Measurements from ENCODE around the gene ZNF710.
"Not testable (repeated sequence)": the region's sequence is repeated elsewhere in the genome, so short reads cannot be mapped to it uniquely, and the experiment has no call there.

The ZNF710 gene, protein sequence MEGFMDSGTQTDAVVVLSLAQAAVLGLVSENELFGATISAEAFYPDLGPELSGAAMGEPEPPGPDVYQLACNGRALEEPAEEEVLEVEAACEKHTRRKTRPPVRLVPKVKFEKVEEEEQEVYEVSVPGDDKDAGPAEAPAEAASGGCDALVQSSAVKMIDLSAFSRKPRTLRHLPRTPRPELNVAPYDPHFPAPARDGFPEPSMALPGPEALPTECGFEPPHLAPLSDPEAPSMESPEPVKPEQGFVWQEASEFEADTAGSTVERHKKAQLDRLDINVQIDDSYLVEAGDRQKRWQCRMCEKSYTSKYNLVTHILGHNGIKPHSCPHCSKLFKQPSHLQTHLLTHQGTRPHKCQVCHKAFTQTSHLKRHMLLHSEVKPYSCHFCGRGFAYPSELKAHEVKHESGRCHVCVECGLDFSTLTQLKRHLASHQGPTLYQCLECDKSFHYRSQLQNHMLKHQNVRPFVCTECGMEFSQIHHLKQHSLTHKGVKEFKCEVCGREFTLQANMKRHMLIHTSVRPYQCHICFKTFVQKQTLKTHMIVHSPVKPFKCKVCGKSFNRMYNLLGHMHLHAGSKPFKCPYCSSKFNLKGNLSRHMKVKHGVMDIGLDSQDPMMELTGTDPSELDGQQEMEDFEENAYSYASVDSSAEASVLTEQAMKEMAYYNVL

DNA sequence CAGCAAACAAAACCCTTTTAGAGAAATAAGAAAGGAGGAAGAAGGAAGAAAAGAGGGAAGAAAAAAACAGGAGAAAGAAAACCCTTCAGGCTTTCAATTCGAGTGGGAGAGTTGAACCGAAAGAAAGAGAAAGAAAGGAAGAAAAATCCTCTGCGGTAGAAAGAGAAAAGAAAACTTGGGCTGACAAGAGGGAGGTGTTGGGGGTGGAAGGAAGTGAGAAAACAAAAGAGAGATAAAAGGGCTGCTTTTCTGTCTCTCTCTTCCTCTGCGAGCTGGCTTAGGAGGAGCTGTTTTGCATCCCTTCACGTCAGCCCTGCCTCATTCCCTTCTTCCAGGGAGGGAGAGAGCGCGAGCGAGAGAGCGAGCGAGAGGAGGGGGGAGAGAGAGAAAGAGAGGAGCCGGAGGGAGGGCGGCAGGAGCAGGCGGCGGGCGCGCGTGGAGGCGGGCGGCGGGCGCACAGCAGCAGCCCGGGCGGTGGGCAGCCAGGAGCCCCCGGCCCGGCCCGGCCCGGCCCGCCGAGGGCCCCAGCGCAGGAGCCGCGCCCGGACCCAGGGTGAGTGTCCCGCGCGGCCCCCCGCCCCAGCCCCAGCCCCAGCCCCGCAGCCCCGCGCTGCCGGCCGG is at the start of gene ZNF710:
TSS of gene ZNF710 (plus strand) at position 263 of the 621 bp plus-strand sequence. CDS start 65,814 bp downstream, outside the sequence.
- DNase-seq = no peak

- no peak for DNase-seq
Observed at GRCh38 chr15:89954541-89954940, 46.6 kb upstream of the ZNF710 start.

DNA sequence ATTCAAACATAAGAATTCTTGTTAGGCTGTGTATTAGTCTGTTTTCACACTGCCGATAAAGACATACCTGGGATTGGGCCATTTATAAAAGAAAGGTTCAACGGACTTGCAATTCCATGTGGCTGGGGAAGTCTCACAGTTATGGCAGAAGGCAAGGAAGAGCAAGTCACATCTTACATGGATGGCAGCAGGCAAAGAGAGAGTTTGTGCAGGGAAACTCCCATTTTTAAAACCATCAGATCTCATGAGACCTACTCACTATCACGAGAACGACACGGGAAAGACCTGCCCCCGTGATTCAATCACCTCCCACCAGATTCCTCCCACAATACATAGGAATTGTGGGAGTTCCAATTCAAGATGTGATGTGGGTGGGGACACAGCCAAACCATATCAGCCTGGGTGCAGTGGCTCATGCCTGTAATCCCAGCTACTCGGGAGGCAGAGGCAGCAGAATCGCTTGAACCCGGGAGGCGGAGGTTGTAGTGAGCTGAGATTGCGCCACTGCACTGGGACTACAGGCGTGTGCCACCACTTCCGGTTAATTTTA is 45.6 kb upstream of the ZNF710 start:
- not testable (repeated sequence) for DNase-seq

DNA sequence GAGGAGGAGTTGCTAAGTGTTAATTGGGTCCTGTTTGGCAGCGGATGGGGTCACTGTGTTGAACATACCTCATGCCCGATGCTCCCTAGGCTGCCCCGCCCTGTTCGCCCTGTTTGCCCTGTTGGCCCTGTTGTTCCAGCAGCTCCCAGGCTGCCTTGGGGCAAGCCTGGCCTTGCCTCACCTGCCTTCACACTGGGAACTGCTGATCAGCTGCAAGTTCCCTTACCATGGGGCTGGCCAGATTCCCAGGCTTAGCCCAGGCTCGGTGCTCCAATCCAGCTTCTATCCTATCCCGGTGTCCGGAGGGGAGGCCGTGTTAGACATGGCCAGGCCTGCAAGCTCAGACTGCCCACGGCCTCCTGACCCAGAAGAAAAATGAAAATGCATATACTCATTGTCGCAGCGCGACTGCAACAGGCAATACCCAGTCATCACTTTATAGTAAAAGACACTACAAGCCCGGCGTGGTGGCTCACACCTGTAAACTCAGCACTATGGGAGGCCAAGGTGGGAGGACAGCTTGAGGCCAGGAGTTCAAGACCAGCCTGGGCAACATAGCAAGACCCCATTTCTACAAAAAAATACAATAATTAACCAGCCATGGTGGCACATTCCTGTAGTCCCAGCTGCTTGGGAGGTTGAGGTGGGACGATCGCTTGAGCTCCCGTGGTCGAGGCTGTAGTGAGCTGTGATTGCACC is 42.9 kb upstream of the ZNF710 start:
- no peak for DNase-seq

GRCh38 chr15:89963301-89964231 is 37.6 kb upstream of the ZNF710 start:
- peak; percentile 87 for DNase-seq

DNA sequence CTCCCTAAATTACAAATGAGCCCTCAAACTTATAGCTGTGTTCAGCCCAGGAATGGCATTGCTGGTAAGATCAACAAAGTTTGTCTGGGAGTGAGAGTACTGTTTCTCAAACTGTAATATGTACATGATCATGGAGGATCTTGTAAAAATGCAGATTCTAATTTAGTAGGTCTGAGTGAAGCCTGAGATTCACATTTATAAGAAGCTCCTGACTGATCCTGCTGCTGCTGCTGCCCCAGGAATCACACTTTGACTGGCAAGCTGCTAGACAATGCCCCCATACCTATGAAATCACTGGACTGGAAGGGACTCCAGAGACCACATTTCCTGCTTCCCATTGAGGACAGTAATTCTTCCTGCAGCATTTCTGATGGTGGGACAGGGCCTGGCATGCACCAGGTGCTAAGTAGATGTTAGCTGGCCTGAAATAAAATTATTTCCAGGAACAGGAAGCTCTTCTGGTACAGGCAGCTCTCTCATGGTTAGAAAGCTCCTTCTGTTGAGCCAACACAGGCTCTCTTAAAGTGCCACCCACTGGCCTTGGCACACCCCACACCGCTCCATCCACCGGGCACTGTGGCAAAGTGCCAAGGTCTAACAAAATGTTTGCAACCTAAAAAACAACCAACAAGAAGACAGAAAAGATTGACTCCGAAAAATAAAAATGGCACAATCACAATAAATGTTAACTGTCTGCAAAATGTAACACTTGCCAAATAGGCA is 36.7 kb upstream of the ZNF710 start:
- DNase-seq = peak; percentile 56

GRCh38 chr15:89967881-89968280 is 33.2 kb upstream of the ZNF710 start:
- no peak for DNase-seq

DNA sequence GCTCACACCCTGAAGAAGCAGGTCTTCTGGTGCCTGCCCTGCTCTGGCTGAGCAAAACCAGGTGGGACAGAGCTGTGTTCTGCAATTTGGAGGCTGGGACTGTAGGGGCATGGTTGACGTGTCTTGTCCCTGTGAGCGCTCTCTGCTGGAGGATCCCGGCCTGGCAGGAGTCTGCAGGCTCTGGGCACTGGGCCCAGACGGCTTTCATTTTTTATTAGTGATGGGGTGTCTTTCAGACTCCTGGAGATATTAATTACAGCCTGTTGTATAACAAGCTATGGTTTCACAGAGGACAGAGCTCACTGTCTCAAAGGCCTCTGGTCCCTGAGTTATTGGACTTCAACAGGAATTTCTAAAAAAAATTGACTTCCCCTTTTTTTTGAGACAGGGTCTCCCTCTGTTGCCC is 29.5 kb upstream of the ZNF710 start:
- DNase-seq = no peak

GRCh38 chr15:89972085-89972484 is 29.0 kb upstream of the ZNF710 start:
- DNase-seq = peak; percentile 72

DNA sequence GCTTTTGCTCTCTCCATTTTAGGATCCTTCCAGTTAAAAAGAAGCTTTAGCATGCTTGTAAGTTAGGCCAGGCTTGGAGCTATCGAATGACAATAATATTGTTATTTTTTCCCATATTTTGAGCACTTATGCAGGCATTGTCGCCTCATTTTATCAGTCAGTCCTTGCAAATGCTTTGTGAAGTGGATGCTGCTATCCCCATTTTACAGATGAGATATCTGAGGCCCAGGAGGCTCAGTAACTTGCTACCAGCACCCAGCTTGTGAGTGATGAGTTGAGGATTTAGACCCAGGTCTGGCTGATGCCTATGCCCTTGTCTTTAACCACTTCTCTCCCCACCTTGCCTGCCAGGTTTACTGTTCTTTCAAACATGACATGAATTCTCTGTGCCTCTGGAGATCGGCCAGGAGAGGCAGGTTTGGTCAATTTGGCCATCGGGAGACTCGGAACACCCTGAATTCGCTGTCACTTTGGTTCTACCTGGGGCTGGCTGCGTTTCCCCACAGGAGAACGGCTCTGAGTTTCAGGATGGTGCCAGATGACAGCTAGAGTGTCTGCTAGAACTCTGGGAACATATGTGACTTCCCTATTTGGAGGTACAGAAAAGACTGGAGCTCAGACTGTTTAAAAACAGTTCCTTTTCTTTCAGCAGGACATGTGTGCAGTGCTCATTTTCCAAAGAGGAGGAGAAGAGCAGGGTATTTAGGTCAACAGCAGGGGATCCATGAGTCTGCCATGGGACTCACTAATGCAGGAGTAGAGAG is 25.5 kb upstream of the ZNF710 start:
- no peak for DNase-seq

GRCh38 chr15:89976246-89976600 is 24.9 kb upstream of the ZNF710 start:
- no peak for DNase-seq

GRCh38 chr15:89977836-89978235 is 23.3 kb upstream of the ZNF710 start:
- DNase-seq = not testable (repeated sequence)

GRCh38 chr15:89978914-89979313 is 22.2 kb upstream of the ZNF710 start:
- no peak for DNase-seq

GRCh38 chr15:89980896-89981295 is 20.2 kb upstream of the ZNF710 start:
- DNase-seq = no peak

DNA sequence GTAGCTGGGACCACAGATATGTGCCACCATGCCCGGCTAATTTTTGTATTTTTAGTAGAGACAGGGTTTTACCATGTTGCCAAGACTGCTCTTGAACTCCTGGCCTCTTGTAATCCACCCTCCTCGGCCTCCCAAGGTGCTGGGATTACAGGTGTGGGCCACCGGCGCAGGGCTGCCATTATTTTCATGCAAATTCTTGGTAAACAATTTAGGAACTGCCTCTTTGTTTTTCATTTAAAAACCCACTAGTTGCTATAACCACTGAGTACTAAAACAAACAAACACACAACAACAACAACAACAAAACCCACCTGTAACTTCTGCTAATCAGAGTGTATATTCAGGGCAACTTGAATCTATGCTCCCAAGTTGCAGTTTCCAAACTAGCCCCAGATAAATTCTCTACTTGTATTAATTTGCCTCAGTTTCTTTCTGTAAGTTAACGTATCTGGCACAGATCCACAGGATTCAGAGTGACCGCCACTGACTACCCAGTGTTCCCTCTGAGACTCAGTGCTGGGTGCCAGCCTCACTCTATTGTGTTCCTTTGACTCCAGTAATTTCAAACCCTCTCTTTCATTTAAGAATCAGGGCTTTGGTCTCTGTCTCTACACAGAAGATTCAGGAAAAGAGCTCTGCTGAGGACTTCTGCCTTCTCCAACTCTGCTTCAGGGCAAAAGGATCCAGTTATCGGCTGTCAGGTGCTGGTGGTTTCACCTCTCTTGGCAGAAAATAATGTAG is 18.6 kb upstream of the ZNF710 start:
- no peak for DNase-seq

- DNase-seq = no peak
Observed at GRCh38 chr15:89984001-89984400, 17.1 kb upstream of the ZNF710 start.

DNA sequence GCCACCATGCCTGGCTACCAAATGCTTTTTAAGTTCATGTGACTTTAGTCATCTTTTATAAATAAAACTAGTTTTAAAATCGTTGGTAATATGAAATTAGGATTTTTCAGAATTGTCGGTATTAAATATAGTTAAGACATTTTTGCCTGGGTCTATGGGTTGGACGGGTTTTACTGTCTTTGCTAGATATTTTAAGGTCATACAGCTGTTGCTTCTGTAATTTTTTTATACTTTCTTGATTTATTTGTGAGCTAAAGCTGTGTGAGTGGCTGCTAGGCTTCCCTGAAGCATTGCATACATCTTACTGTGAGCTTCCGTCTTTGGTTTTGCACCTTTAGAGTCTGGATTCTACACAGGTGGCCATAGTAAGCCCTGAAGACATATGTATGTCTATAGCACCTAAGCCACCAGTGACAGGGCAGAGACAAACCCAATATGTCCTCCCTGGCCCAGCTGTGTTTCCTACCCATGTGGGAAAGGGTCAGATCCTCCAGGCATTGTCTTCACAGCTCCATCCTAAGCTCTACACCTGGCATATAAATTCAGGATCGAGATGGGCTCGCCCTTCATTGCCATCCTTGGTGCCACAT is 16.6 kb upstream of the ZNF710 start:
- DNase-seq = no peak

- no peak for DNase-seq
Observed at GRCh38 chr15:89985111-89985510, 16.0 kb upstream of the ZNF710 start.

DNA sequence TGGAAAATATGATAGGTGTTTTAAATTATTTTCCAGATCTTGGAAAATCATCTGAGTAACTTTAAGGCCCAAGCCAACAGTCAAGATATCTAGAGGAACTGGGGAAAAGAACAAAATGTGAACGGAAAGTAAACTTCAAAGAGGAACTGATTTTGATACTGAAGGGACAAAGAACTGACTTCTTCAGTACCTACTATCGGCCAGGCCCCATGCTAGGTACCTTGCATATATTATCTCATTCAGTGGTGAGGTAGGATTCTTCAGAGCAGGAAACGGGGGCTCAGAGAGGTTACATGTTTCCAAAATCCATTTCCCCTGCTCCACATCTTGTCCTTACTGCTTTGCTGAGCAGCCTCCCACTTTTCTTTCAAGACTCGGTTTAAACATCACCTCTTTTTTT is 9.8 kb upstream of the ZNF710 start:
- DNase-seq = no peak

All from GF-D8 (cell line).